ENCODE measurements around the gene DPY30. TPM values are rescaled to one million over a fixed set of nuclear protein-coding genes. Genes with fewer than 3 reads are reported as not detected.
"Not testable (repeated sequence)": the region's sequence is repeated elsewhere in the genome, so short reads cannot be mapped to it uniquely, and the experiment has no call there.

Gene DPY30
- total and polyA plus RNA-seq, 8 donors, result 5.3 to 127 (median 54.0) TPM

DNA sequence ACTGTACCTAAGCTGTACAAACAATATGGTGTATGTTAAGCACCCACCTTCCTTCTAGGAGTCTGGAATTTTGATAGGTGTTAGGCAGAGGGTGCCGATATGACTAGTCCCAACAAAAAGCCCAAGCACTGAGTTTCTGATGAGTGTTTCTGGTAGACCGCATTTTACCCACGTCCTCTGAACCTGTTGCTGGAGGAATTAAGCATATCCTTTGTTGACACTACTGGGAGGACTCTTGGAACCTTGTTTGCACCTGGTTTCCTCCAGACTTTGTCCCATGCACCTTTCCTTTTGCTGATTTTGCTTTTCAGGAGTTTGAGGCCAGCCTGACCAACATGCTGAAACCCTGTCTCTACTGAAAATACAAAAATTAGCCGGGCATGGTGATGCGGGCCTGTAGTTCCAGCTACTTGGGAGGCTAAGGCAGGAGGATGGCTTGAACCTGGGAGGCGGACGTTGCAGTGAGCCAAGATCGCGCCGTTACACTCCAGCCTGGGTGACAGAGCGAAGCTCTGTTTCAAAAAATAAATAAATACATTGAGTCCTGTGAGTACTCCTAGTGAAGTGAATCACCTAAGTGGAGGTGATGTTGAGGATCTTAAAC lies 12.3 kb upstream of the DPY30 start:
- no peak for TF ChIP-seq CTCF (IDR thresholded peaks at IDR 0.05)
- no peak for TF ChIP-seq POLR2AphosphoS5 (IDR thresholded peaks at IDR 0.05)
- TF ChIP-seq POLR2A (IDR thresholded peaks at IDR 0.05), result no peak
- no peak for TF ChIP-seq EP300 (IDR thresholded peaks at IDR 0.05)
- 88 to 94% (median 90%) methylated on average over 11 of the region's 11 CpGs for WGBS, 5 donors
- DNase-seq, result no peak
- Histone ChIP-seq H3K4me1 (no peaks in the 10 kb centered on the region), H3K36me3 (no peaks in the 10 kb centered on the region), H3K27me3 (no peaks in the 10 kb centered on the region), H3K4me3 (no peak overlapping the region), H3K27ac (no peak overlapping the region), H3K9me3 (no peaks in the 10 kb centered on the region)
- intact Hi-C loops (cut with DNase I; ENCODE audit: low total_unique reads), result no loop called here

- no peak for DNase-seq
- H3K27me3 ChIP-seq, result no peaks in the 10 kb centered on the region
- H3K27ac ChIP-seq, result no peak overlapping the region
- H3K36me3 ChIP-seq, result no peaks in the 10 kb centered on the region
- no peak overlapping the region for H3K4me3 ChIP-seq
- 74 to 85% (median 81%) methylated on average over 7 of the region's 7 CpGs for WGBS, 5 donors
- H3K4me1 ChIP-seq, result peaks cover 4 to 13% (median 10%) of the 10 kb centered on the region in 4 donors
- H3K9me3 ChIP-seq, result no peaks in the 10 kb centered on the region
- TF ChIP-seq POLR2AphosphoS5 (IDR thresholded peaks at IDR 0.05), result no peak
- no peak for TF ChIP-seq EP300 (IDR thresholded peaks at IDR 0.05)
- TF ChIP-seq CTCF (IDR thresholded peaks at IDR 0.05), result no peak
- TF ChIP-seq POLR2A (IDR thresholded peaks at IDR 0.05), result no peak
- intact Hi-C loops (cut with DNase I; ENCODE audit: low total_unique reads), result no loop called here
These were observed 4.0 kb upstream of the DPY30 start for GRCh38 chr2:32043561-32043960.

DNA sequence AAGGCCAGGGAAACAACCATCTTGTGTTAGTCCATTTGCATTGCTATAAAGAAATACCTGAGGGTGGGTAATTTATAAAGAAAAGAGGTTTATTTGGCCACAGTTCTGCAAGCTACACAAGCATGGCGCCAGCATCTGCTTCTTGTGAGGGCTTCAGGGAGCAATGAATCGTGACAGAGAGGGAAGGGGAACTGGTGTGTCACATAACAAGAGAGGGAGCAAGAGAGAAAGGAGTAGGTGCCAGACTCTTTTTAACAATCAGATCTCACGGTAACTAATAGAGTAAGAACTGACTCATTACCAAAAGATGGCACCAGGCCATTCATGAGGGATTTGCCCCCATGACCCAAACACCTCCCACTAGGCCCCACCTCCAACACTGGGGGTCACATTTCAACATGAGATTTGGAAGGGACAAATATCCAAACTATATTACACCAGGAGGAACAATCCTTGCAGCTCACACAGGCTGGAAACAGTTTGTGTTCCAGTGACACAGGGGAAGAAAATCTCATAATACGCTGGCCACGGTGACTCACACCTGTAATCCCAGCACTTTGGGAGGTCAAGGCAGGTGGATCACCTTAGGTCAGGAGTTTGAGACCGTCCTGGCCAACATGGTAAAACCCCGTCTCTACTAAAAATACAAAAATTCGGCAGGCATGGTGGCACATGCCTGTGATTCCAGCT lies 5.3 kb downstream of the DPY30 start:
- H3K27ac ChIP-seq; H3K4me3 ChIP-seq; DNase-seq; H3K9me3 ChIP-seq; H3K27me3 ChIP-seq; intact Hi-C loops (cut with DNase I; ENCODE audit: low total_unique reads): not testable (repeated sequence)
- Histone ChIP-seq H3K36me3 (peaks cover 0 to 52% (median 42%) of the 10 kb centered on the region in 4 donors), H3K4me1 (peaks cover 5 to 16% (median 14%) of the 10 kb centered on the region in 4 donors)
- WGBS, 5 donors, result 88 to 93% (median 90%) methylated on average over 8 of the region's 8 CpGs

DNA sequence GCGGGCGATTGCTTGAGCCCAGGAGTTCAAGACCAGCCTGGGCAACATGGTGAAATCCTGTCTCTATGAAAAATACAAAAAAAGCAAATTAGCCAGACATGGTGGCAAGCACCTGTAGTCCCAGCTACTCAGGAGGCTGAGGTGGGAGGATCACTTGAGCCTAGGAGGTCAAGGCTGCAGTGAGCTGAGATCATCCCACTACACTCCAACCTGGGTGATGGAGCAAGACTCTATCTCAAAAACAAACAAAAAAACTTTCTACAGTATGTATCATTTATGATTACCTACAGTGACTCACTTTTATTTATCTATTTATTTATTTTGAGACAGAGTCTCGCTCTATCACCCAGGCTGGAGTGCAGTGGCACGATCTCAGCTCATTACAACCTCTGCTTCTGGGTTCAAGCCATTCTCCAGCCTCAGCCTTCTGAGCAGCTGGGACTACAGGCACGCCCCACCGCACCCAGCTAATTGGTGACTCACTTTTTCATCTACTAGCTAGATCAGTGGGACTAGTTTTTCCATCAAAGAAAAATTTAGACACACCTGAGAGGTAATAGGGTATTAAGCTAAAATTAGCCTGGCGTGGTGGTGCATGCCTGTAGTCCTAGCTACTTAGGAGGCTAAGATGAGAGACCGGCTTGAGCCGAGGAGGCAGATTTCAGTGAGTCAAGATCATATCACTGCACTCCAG lies 20.7 kb downstream of the DPY30 start:
- H3K4me3 ChIP-seq; H3K27ac ChIP-seq; intact Hi-C loops (cut with DNase I; ENCODE audit: low total_unique reads); DNase-seq; H3K27me3 ChIP-seq; H3K9me3 ChIP-seq; H3K4me1 ChIP-seq: not testable (repeated sequence)
- H3K36me3 ChIP-seq, result peaks cover 13 to 87% (median 72%) of the 10 kb centered on the region in 4 donors
- WGBS, 5 donors, result 86 to 94% (median 91%) methylated on average over 8 to 9 of the region's 9 CpGs

DNA sequence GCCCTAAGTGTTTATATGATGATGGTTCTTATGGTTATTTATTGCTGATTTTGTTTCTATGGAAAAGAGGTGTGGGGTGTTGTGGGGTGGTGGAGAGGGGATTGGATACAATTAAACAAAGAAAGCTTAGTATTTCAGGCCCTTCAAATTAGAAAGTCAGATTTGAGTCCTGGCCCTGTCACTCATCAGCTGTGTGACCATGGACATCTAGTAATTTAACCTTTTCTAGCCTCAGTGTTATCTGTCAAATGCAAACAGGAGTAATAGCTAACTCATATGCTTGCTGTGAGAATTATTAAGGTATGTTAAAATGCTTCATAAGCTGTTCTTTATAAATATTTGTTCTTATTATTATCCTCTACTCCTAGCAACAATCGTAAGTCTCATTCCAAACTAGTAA lies 26.7 kb downstream of the DPY30 start:
- Histone ChIP-seq H3K4me3 (no peak overlapping the region), H3K9me3 (no peaks in the 10 kb centered on the region), H3K36me3 (peaks cover 0 to 39% (median 18%) of the 10 kb centered on the region in 4 donors), H3K4me1 (peaks cover 11 to 27% (median 23%) of the 10 kb centered on the region in 4 donors), H3K27ac (no peak overlapping the region), H3K27me3 (no peaks in the 10 kb centered on the region)
- intact Hi-C loops (cut with DNase I; ENCODE audit: low total_unique reads), result no loop called here
- no peak for TF ChIP-seq CTCF (IDR thresholded peaks at IDR 0.05)
- TF ChIP-seq POLR2A (IDR thresholded peaks at IDR 0.05), result no peak
- no peak for TF ChIP-seq POLR2AphosphoS5 (IDR thresholded peaks at IDR 0.05)
- TF ChIP-seq EP300 (IDR thresholded peaks at IDR 0.05), result no peak
- 62 to 84% (median 69%) methylated on average over 1 of the region's 1 CpG for WGBS, 5 donors
- no peak for DNase-seq
